Neural cell (in vitro differentiated cells): ENCODE results near the gene SSBP3. TPM values are rescaled to one million over a fixed set of nuclear protein-coding genes. Genes with fewer than 3 reads are reported as not detected.

Source experiments
- H2AFZ ChIP-seq: fragments of 200-600, 300-800 bp; sonication (generic), shearing (Covaris generic); 2 replicates; pipeline ENCODE4 v1.6.0; 2014; ENCODE audit warnings: low read depth, mild to moderate bottlenecking, antibody characterized with exemption, low read length, moderate library complexity
- H3F3A ChIP-seq: fragments of 200-600 bp; shearing (Covaris generic); 2 replicates; pipeline ENCODE4 v1.6.1; 2016; ENCODE audit warnings: mild to moderate bottlenecking, moderate library complexity, mixed read lengths, antibody characterized with exemption, low read length; ENCODE audit not compliant: insufficient read depth, poor library complexity, severe bottlenecking
- H3K27ac ChIP-seq: fragments of 200-600, 300-800 bp; sonication (generic), shearing (Covaris generic); 2 replicates; pipeline ENCODE4 v1.5.1; 2014; ENCODE audit warnings: mild to moderate bottlenecking, low read length, moderate library complexity
- H3K27me3 ChIP-seq: fragments of 300-800, 200-600 bp; sonication (generic), shearing (Covaris generic); 2 replicates; pipeline ENCODE4 v1.6.0; 2014; ENCODE audit warnings: mild to moderate bottlenecking, low read depth, low read length, moderate library complexity; ENCODE audit not compliant: insufficient read depth
- H3K36me3 ChIP-seq: fragments of 300-800, 200-600 bp; sonication (generic), shearing (Covaris generic); 2 replicates; pipeline ENCODE4 v1.5.1; 2014; ENCODE audit warnings: mild to moderate bottlenecking, antibody characterized with exemption, low read length, moderate library complexity; ENCODE audit not compliant: insufficient read depth
- H3K4me2 ChIP-seq: fragments of 300-800, 200-600 bp; sonication (generic), shearing (Covaris generic); 2 replicates; pipeline ENCODE4 v1.6.0; 2014; ENCODE audit warnings: mild to moderate bottlenecking, low read length
- H3K4me3 ChIP-seq: fragments of 300-800, 200-600 bp; sonication (generic), shearing (Covaris generic); 2 replicates; pipeline ENCODE4 v1.5.1; 2014; ENCODE audit warnings: mild to moderate bottlenecking, low read length, moderate library complexity
- H3K79me2 ChIP-seq: fragments of 200-600 bp; shearing (Covaris generic); replicated peaks from 2 replicates; pipeline ENCODE4 v1.6.0; 2014; ENCODE audit warnings: mild to moderate bottlenecking, low read length, moderate library complexity; ENCODE audit not compliant: insufficient read depth
- H3K9ac ChIP-seq: fragments of 300-800, 200-600 bp; sonication (generic), shearing (Covaris generic); 2 replicates; pipeline ENCODE4 v1.6.1; 2016; ENCODE audit warnings: mild to moderate bottlenecking, low read length, mixed read lengths
- H3K9me2 ChIP-seq: fragments of 200-600 bp; shearing (Covaris generic); 2 replicates; pipeline ENCODE4 v1.6.1; 2016; ENCODE audit warnings: mild to moderate bottlenecking, low read length, mixed read lengths; ENCODE audit not compliant: insufficient read depth
- H3K9me3 ChIP-seq: fragments of 200-600, 300-800 bp; sonication (generic), shearing (Covaris generic); 2 replicates; pipeline ENCODE4 v1.6.1; 2016; ENCODE audit warnings: mild to moderate bottlenecking, mixed run types, low read length, moderate library complexity, mixed read lengths
- H4K20me1 ChIP-seq: fragments of 200-600 bp; shearing (Covaris generic); 2 replicates; pipeline ENCODE4 v1.6.1; 2016; ENCODE audit warnings: mild to moderate bottlenecking, mixed run types; ENCODE audit not compliant: insufficient read depth
- EP300 ChIP-seq: fragments of 450-650 bp; conservative IDR thresholded peaks from 2 replicates; pipeline ENCODE4 v1.6.1; 2014; ENCODE audit warnings: antibody characterized with exemption, mild to moderate bottlenecking, moderate library complexity; ENCODE audit not compliant: poor library complexity, severe bottlenecking
- EZH2 ChIP-seq: fragments of 200-600, 300-800 bp; shearing (Covaris generic), sonication (generic); IDR thresholded peaks from 2 replicates; pipeline ENCODE4 v1.6.1; 2014; ENCODE audit warnings: antibody characterized with exemption, low read length, borderline replicate concordance, mild to moderate bottlenecking; ENCODE audit not compliant: insufficient read depth, poor library complexity, severe bottlenecking
- MXI1 ChIP-seq: fragments of 450-650 bp; conservative IDR thresholded peaks from 2 replicates; pipeline ENCODE4 v1.6.1; 2014; ENCODE audit warnings: antibody characterized with exemption, mild to moderate bottlenecking; ENCODE audit not compliant: poor library complexity, severe bottlenecking
- POLR2AphosphoS5 ChIP-seq: IDR thresholded peaks from 2 replicates; pipeline ENCODE4 v1.6.1; 2012
- RAD21 ChIP-seq: fragments of 450-650 bp; conservative IDR thresholded peaks from 2 replicates; pipeline ENCODE4 v1.6.1; 2014; ENCODE audit warnings: antibody characterized with exemption, mild to moderate bottlenecking, moderate library complexity
- SMC3 ChIP-seq: fragments of 450-650 bp; conservative IDR thresholded peaks from 2 replicates; pipeline ENCODE4 v1.6.1; 2014; ENCODE audit warnings: antibody characterized with exemption, mild to moderate bottlenecking, moderate library complexity; ENCODE audit not compliant: poor library complexity
- TAF1 ChIP-seq: IDR thresholded peaks from 2 replicates; pipeline ENCODE4 v1.6.1; 2012; ENCODE audit warnings: low read depth
- polyA plus RNA-seq: library from polyadenylated mRNA; depleted of rRNA; stranded (reverse); fragments of >200 nt; gene quantifications from 2 replicates; pipeline ENCODE4 v1.2.3, GENCODE V29; 2014
- TF ChIP-seq, protein P1 (sequence below): IDR thresholded peaks from 2 replicates; pipeline ENCODE4 v1.6.1; 2012; ENCODE audit warnings: borderline replicate concordance
- TF ChIP-seq, protein P2 (sequence below): fragments of 450-650 bp; IDR thresholded peaks from 2 replicates; pipeline ENCODE4 v1.5.1; 2014; ENCODE audit warnings: antibody characterized with exemption, mild to moderate bottlenecking, moderate library complexity; ENCODE audit not compliant: poor library complexity, severe bottlenecking

SSBP3 gene
- polyA plus RNA-seq, 1 donor from 2014 or later = 77.4 TPM

DNA sequence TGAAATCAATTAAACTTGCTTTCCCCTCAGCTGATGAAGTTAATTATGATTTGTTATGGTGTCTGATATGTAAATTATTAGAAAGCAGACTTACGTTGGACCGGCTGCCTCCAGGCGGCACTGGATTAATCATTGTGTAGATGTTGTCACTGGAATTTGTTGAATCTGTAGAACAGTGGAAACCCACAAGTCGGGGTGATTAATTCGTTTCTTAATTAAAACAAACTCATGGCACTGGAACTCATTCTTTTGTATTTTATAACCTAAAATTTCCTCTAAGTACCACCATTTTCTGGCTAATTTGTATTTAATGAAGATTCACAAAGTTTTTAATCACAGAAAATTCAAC, 167.2 kb downstream of the SSBP3 start:
- peaks cover 11% of the 10 kb centered on the region for H3K36me3 ChIP-seq
- H3K9ac ChIP-seq = no peak overlapping the region
- no peaks in the 10 kb centered on the region for H3F3A ChIP-seq
- TF ChIP-seq SMC3 = no peak
- TF ChIP-seq RAD21 = no peak
- TF ChIP-seq, protein P1, sequence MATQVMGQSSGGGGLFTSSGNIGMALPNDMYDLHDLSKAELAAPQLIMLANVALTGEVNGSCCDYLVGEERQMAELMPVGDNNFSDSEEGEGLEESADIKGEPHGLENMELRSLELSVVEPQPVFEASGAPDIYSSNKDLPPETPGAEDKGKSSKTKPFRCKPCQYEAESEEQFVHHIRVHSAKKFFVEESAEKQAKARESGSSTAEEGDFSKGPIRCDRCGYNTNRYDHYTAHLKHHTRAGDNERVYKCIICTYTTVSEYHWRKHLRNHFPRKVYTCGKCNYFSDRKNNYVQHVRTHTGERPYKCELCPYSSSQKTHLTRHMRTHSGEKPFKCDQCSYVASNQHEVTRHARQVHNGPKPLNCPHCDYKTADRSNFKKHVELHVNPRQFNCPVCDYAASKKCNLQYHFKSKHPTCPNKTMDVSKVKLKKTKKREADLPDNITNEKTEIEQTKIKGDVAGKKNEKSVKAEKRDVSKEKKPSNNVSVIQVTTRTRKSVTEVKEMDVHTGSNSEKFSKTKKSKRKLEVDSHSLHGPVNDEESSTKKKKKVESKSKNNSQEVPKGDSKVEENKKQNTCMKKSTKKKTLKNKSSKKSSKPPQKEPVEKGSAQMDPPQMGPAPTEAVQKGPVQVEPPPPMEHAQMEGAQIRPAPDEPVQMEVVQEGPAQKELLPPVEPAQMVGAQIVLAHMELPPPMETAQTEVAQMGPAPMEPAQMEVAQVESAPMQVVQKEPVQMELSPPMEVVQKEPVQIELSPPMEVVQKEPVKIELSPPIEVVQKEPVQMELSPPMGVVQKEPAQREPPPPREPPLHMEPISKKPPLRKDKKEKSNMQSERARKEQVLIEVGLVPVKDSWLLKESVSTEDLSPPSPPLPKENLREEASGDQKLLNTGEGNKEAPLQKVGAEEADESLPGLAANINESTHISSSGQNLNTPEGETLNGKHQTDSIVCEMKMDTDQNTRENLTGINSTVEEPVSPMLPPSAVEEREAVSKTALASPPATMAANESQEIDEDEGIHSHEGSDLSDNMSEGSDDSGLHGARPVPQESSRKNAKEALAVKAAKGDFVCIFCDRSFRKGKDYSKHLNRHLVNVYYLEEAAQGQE = no peak
- TF ChIP-seq, protein P2, sequence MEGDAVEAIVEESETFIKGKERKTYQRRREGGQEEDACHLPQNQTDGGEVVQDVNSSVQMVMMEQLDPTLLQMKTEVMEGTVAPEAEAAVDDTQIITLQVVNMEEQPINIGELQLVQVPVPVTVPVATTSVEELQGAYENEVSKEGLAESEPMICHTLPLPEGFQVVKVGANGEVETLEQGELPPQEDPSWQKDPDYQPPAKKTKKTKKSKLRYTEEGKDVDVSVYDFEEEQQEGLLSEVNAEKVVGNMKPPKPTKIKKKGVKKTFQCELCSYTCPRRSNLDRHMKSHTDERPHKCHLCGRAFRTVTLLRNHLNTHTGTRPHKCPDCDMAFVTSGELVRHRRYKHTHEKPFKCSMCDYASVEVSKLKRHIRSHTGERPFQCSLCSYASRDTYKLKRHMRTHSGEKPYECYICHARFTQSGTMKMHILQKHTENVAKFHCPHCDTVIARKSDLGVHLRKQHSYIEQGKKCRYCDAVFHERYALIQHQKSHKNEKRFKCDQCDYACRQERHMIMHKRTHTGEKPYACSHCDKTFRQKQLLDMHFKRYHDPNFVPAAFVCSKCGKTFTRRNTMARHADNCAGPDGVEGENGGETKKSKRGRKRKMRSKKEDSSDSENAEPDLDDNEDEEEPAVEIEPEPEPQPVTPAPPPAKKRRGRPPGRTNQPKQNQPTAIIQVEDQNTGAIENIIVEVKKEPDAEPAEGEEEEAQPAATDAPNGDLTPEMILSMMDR = no peak
- no peak for TF ChIP-seq EP300
- no peak for TF ChIP-seq POLR2AphosphoS5
- TF ChIP-seq EZH2 = no peak
- no peak for TF ChIP-seq MXI1
- TF ChIP-seq TAF1 = no peak
- H4K20me1 ChIP-seq = no peaks in the 10 kb centered on the region
- no peaks in the 10 kb centered on the region for H3K9me2 ChIP-seq
- no peak overlapping the region for H3K4me2 ChIP-seq
- no peaks in the 10 kb centered on the region for H3K27me3 ChIP-seq
- no peaks in the 10 kb centered on the region for H3K79me2 ChIP-seq
- no peak overlapping the region for H2AFZ ChIP-seq
- no peaks in the 10 kb centered on the region for H3K9me3 ChIP-seq
- no peak overlapping the region for H3K27ac ChIP-seq
- no peak overlapping the region for H3K4me3 ChIP-seq

DNA sequence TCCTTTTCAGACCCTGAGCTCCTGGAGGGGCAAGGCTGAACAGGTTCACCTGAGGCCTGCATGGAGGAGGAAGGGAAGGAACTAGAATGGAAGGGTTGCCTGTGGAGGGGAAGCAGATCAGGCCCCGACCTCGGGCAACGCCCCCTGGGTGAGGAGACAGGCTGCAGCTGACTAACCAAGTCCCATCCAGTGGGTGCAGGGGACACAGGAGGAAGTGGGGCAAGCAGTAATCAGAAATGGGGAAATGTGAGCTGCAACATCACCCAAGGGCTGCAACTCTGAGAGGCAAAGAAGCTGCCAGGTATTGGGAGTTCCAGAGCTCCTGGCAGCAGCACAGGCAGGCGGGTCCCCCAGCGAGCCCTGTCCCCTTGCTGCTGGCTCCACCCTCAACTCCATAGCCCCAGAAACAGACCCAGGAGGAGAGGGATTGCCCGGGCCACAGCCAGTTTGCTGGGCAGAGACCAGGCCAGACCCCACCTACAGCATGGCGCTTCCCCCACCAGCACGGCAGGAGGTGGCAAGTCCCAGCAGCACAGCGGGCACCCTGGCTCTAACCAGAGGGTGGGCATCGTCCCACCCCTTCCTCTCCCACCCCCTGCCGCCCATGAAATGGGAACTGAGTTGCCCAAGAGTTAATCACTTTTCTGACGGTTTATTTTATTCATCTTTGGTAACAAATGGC, 167.7 kb downstream of the SSBP3 start:
- Histone ChIP-seq H3K27me3 (no peaks in the 10 kb centered on the region), H3K9me3 (no peaks in the 10 kb centered on the region), H3K79me2 (no peaks in the 10 kb centered on the region), H3K4me2 (no peak overlapping the region), H3K27ac (no peak overlapping the region), H3K4me3 (no peak overlapping the region), H4K20me1 (no peaks in the 10 kb centered on the region), H3F3A (no peaks in the 10 kb centered on the region), H3K36me3 (peaks cover 11% of the 10 kb centered on the region), H2AFZ (no peak overlapping the region), H3K9ac (no peak overlapping the region), H3K9me2 (no peaks in the 10 kb centered on the region)
- TF ChIP-seq POLR2AphosphoS5 (no peak), TAF1 (no peak), EP300 (no peak), EZH2 (no peak), RAD21 (no peak), SMC3 (no peak), MXI1 (no peak)
- TF ChIP-seq, protein P2 = no peak
- TF ChIP-seq, protein P1 = no peak
